ENCODE data around the gene NOP56. TPM values are rescaled to one million over a fixed set of nuclear protein-coding genes. Genes with fewer than 3 reads are reported as not detected.

NOP56 gene
- total and polyA plus RNA-seq, 9 donors: 62.0 to 207 (median 134) TPM

DNA sequence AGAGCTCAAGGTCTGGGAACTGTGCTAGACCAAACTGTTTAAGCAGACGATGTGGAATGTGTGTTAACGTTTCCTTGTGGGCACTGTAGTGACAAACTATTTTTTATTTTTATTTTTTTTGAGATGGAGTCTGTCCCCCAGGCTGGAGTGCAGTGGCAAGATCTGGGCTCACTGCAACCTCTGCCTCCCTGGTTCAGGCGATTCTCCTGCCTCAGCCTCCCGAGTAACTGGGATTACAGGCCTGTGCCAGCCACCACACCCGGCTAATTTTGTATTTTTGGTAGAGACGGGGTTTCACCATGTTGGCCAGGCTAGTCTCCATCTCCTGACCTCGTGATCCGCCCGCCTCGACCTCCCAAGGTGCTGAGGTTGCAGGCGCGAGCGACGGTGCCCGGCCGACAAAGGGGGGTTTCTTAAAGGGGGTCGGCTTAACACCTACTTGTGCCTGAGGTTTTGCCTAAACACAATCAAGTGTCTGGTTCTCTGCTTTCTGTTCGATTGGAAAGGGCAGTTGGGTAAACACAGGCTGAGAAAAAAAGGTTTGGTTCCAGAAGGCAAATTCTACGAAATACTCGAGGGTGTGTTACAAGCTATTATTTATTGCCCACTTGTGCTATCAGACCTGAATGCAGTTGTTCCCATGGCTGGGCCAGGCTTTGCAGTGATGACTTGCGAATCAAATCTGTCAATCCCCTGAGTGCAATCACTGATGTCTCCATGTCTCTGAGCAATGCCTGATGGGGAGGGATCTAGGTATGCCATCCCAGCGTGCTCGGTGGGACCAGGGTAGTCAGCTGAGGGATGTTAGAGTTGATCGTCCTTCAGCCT lies 1.3 kb downstream of the NOP56 start:
- Histone ChIP-seq H3K4me3 (peak overlapping the region; percentile 87), H3K4me1 (ENCODE audit: insufficient read depth) (peaks cover 1% of the 10 kb centered on the region), H3K9me3 (no peaks in the 10 kb centered on the region), H3K27ac (no peak overlapping the region), H3K36me3 (no peaks in the 10 kb centered on the region), H3K27me3 (no peaks in the 10 kb centered on the region)
- intact Hi-C loops (cut with DNase I): loop anchor here in 2 of 4 donors (5.0 to 10.0 kb wide), 2 partner anchors 39 to 129 kb away; partner anchors contain the start of gene EBF4 (in 1 of the 2)
- TF ChIP-seq, protein P1, sequence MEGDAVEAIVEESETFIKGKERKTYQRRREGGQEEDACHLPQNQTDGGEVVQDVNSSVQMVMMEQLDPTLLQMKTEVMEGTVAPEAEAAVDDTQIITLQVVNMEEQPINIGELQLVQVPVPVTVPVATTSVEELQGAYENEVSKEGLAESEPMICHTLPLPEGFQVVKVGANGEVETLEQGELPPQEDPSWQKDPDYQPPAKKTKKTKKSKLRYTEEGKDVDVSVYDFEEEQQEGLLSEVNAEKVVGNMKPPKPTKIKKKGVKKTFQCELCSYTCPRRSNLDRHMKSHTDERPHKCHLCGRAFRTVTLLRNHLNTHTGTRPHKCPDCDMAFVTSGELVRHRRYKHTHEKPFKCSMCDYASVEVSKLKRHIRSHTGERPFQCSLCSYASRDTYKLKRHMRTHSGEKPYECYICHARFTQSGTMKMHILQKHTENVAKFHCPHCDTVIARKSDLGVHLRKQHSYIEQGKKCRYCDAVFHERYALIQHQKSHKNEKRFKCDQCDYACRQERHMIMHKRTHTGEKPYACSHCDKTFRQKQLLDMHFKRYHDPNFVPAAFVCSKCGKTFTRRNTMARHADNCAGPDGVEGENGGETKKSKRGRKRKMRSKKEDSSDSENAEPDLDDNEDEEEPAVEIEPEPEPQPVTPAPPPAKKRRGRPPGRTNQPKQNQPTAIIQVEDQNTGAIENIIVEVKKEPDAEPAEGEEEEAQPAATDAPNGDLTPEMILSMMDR (IDR thresholded peaks at IDR 0.05): no peak
- no peak for TF ChIP-seq EP300 (IDR thresholded peaks at IDR 0.05)
- no peak for DNase-seq
- 15 to 25% (median 16%) methylated on average over 24 of the region's 24 CpGs for WGBS, 3 donors

DNA sequence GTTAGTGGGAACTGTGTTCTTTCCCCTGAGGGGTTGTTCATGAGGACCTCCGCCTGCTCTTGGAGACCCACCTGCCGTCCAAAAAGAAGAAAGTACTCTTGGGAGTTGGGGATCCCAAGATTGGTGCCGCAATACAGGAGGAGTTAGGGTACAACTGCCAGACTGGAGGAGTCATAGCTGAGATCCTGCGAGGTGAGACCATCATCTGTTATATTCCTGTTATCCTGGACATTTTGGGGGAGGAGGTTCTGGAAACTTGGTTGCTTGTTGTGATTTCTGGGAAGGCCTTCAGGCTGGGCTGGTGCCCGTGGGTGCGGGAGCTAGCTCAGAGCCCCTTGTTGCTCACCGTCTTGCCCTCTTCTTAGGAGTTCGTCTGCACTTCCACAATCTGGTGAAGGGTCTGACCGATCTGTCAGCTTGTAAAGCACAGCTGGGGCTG lies 2.0 kb downstream of the NOP56 start:
- H3K36me3 ChIP-seq: no peaks in the 10 kb centered on the region
- peaks cover 1% of the 10 kb centered on the region for H3K4me1 ChIP-seq (ENCODE audit: insufficient read depth)
- no peak for TF ChIP-seq EP300 (IDR thresholded peaks at IDR 0.05)
- TF ChIP-seq, protein P1 (IDR thresholded peaks at IDR 0.05): no peak
- TF ChIP-seq POLR2A (IDR thresholded peaks at IDR 0.05): no peak
- no peaks in the 10 kb centered on the region for H3K9me3 ChIP-seq
- H3K4me3 ChIP-seq: no peak overlapping the region
- WGBS, 3 donors: 58 to 77% (median 68%) methylated on average over 9 of the region's 9 CpGs
- no peaks in the 10 kb centered on the region for H3K27me3 ChIP-seq
- no peak overlapping the region for H3K27ac ChIP-seq
- intact Hi-C loops (cut with DNase I): loop anchor here in 2 of 4 donors (5.0 to 10.0 kb wide), 2 partner anchors 38 to 130 kb away; partner anchors contain the start of gene EBF4 (in 1 of the 2)
- DNase-seq: no peak

DNA sequence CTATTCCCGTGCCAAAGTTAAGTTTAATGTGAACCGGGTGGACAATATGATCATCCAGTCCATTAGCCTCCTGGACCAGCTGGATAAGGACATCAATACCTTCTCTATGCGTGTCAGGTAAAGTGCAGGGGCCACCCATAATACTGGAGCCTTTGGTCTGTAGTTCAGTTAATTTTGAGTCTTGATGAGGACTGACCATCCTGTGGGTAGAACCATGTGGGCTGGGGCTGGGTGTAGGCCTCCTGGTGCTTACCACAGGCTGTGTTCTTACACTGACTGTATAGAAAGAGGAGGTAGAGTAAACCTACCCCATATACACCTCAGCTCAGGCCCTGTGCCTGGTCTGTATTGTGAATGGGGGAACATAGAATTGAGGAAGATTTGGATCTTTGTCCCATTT lies 2.4 kb downstream of the NOP56 start:
- Histone ChIP-seq H3K9me3 (no peaks in the 10 kb centered on the region), H3K27ac (no peak overlapping the region), H3K4me1 (ENCODE audit: insufficient read depth) (peaks cover 1% of the 10 kb centered on the region), H3K4me3 (no peak overlapping the region), H3K36me3 (no peaks in the 10 kb centered on the region), H3K27me3 (no peaks in the 10 kb centered on the region)
- DNase-seq: no peak
- intact Hi-C loops (cut with DNase I): loop anchor here in 2 of 4 donors (5.0 to 10.0 kb wide), 2 partner anchors 37 to 130 kb away; partner anchors contain the start of gene EBF4 (in 1 of the 2)
- WGBS, 3 donors: 67 to 71% (median 71%) methylated on average over 3 of the region's 3 CpGs
- no peak for TF ChIP-seq EP300 (IDR thresholded peaks at IDR 0.05)

DNA sequence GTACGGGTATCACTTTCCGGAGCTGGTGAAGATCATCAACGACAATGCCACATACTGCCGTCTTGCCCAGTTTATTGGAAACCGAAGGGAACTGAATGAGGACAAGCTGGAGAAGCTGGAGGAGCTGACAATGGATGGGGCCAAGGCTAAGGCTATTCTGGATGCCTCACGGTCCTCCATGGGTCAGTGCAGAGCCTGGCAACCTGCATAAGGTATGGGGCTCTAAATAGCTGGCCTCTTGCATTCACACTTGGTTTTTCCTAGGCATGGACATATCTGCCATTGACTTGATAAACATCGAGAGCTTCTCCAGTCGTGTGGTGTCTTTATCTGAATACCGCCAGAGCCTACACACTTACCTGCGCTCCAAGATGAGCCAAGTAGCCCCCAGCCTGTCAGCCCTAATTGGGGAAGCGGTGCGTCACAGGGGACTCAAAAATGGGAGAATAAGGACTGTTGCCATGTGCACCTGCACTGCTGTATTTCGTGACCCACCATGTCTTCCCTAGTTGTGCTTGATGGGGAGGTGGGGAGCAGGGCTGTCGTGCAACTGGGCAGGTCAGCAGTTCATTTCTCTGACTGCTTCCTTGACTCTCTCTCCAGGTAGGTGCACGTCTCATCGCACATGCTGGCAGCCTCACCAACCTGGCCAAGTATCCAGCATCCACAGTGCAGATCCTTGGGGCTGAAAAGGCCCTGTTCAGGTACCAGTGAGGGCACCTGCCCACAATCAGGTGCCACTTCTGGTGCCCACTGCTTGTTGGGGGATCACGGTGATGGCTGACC lies 3.1 kb downstream of the NOP56 start:
- intact Hi-C loops (cut with DNase I): loop anchor here in 2 of 4 donors (10.0 kb wide), 1 partner anchor 131 kb away; no protein-coding TSS in a partner anchor
- Histone ChIP-seq H3K27me3 (no peaks in the 10 kb centered on the region), H3K9me3 (no peaks in the 10 kb centered on the region), H3K27ac (no peak overlapping the region), H3K4me3 (no peak overlapping the region), H3K4me1 (ENCODE audit: insufficient read depth) (peaks cover 1% of the 10 kb centered on the region), H3K36me3 (no peaks in the 10 kb centered on the region)
- DNase-seq: no peak
- WGBS, 3 donors: 83 to 86% (median 86%) methylated on average over 16 to 17 of the region's 17 CpGs
- no peak for TF ChIP-seq POLR2A (IDR thresholded peaks at IDR 0.05)
- no peak for TF ChIP-seq EP300 (IDR thresholded peaks at IDR 0.05)
- TF ChIP-seq, protein P1 (IDR thresholded peaks at IDR 0.05): no peak
